ENCODE measurements around the gene HRG. TPM values are rescaled to one million over a fixed set of nuclear protein-coding genes. Genes with fewer than 3 reads are reported as not detected.
"Not testable (repeated sequence)": the region's sequence is repeated elsewhere in the genome, so short reads cannot be mapped to it uniquely, and the experiment has no call there.

The HRG gene
- total RNA-seq, 1 donor from 2014 or later, result not detected

- H3K4me3 ChIP-seq (ENCODE audit: low read depth, low read length), result no peak overlapping the region
- no peak for TF ChIP-seq CTCF (conservative IDR thresholded peaks at IDR 0.05; ENCODE audit: low read depth, low read length)
- no peak for DNase-seq (ENCODE audit: low read depth)
These were observed 21.4 kb downstream of the HRG start for GRCh38 chr3:186687120-186687651.

GRCh38 chr3:186690304-186690703, 24.5 kb downstream of the HRG start:
- H3K4me3 ChIP-seq (ENCODE audit: low read depth, low read length); DNase-seq (ENCODE audit: low read depth): not testable (repeated sequence)

- no peak for DNase-seq (ENCODE audit: low read depth)
- TF ChIP-seq CTCF (conservative IDR thresholded peaks at IDR 0.05; ENCODE audit: low read depth, low read length), result no peak
- H3K4me3 ChIP-seq (ENCODE audit: low read depth, low read length), result no peak overlapping the region
These were observed 25.9 kb downstream of the HRG start for GRCh38 chr3:186691676-186692075.

GRCh38 chr3:186693843-186694242, 28.0 kb downstream of the HRG start:
- no peak for TF ChIP-seq CTCF (conservative IDR thresholded peaks at IDR 0.05; ENCODE audit: low read depth, low read length)
- H3K4me3 ChIP-seq (ENCODE audit: low read depth, low read length), result no peak overlapping the region
- DNase-seq (ENCODE audit: low read depth), result no peak

- TF ChIP-seq CTCF (conservative IDR thresholded peaks at IDR 0.05; ENCODE audit: low read depth, low read length), result no peak
- no peak for DNase-seq (ENCODE audit: low read depth)
- no peak overlapping the region for H3K4me3 ChIP-seq (ENCODE audit: low read depth, low read length)
These were observed 28.6 kb downstream of the HRG start for GRCh38 chr3:186694288-186695032.

- no peak for TF ChIP-seq CTCF (conservative IDR thresholded peaks at IDR 0.05; ENCODE audit: low read depth, low read length)
- H3K4me3 ChIP-seq (ENCODE audit: low read depth, low read length), result no peak overlapping the region
- DNase-seq (ENCODE audit: low read depth), result no peak
These were observed 30.7 kb downstream of the HRG start for GRCh38 chr3:186696522-186696921.

- no peak for DNase-seq (ENCODE audit: low read depth)
- no peak for TF ChIP-seq CTCF (conservative IDR thresholded peaks at IDR 0.05; ENCODE audit: low read depth, low read length)
- no peak overlapping the region for H3K4me3 ChIP-seq (ENCODE audit: low read depth, low read length)
These were observed 31.7 kb downstream of the HRG start for GRCh38 chr3:186697510-186697909.

Data from epithelial cell of proximal tubule (primary cell).